ENCODE measurements around the gene MAP3K10. TPM values are rescaled to one million over a fixed set of nuclear protein-coding genes. Genes with fewer than 3 reads are reported as not detected.

The MAP3K10 gene
- total RNA-seq, 1 donor from 2014 or later: 31.4 TPM

DNA sequence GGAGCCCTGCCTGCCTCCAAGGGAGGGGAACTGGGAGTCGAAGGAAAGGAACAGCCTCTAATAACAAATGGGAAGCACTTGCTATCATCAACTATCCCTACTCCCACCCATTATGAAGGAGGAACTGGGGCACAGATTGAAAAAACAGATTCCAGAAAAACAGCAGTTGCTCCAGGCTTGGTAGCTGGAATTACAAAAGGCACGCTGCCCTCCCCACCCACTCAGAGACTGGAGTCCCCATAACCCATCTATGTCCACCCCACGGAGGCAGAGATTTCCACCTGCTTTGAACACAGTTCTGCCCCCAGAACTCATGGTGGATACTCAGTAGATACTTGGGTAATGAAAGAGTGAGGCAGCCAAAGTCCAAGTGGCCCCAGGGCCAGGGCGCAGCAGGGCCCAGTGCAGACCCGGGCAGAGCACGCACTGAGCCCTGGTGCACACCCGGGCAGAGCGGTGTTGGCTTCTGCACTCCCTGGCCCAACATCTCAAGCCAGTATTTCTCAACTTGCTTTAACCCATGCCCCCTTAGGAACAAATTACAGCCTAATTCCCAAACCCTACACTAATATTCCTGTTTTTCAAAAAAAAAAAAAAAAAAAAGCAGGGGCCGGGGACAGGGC is 54.4 kb downstream of the MAP3K10 start:
- no peak for FAIRE-seq
- DNase-seq (ENCODE audit: low spot score in 2 of 2): no peak

DNA sequence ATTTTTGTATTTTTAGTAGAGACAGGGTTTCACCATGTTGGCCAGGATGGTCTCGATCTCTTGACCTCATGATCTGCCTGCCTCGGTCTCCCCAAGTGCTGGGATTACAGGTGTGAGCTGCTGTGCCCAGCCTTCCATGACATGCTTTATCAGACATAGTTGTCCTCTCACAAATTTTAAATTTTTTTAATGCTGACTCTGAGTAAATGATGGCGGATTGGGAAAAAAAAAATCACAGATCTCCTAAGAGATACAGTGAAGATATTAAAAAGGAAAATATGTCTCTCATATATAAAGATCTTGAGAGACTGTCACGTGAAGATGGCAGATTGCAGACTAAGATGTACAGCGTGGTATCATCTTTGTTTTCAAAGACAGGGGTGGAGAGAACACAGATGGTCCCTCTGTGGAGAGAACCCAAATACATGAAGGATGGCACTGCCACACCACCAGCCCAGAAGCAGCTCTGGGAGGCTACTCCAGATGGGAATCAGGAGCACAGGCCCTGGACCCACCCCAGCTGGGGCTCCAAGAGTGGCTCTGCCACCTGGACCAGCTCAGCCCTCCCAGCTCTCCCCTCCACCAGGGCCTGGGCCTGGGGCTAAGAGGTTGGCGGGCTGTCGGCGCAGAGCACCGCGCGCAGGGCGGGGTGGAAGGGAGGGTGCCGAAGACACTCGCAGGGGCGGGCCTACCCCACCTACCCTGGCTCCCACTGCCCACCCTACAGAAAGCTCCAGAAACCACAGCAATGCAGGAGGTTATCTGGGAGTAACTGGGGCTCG is 55.3 kb downstream of the MAP3K10 start:
- FAIRE-seq (no peak), DNase-seq (ENCODE audit: low spot score in 2 of 2) (no peak)

DNA sequence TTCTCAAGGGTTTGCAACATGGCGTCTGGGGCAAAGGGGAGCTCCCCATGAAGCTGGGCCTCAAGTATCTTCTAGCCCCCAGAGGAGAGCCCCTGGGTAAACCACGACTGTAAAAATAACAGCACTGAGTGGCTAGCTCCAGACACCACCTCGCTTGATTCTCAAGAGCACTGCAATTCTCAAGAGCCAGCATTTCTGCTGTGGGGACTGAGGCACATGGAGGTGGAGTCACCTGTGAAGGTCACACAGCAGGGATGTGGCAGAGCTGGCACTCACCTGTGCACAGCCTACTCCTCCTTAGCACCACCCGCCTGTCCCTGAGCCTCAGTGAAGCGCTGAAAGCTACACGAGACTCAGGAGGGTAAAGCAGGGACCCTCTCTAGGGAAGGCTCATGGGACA is 56.0 kb downstream of the MAP3K10 start:
- DNase-seq (ENCODE audit: low spot score in 2 of 2) (no peak), FAIRE-seq (no peak)

DNA sequence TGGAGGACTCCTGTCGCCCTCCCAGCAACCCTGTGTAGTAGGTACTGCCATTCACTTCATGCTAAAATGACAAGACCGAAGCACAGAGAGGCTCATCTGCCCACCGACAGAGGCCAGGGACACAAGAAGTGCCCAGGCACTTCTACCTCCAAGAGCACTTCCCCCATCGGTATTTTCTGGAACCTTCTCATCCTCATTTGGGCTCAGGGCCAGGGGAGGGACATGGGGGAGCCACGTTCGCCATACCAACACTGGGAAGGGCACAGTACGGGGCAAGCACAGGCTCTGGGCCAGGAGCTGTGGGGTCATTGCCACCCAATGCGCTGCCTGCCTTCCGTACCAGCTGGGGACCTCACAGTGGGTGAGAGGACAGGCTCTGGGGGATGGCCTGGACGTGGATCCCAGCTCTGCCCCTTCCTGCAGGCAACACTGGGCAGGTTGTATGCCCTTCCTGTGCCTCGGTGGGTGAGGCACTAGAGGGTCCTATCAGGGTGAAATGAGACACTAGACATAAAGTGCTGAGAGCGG is 56.6 kb downstream of the MAP3K10 start:
- DNase-seq (ENCODE audit: low spot score in 2 of 2) (no peak), FAIRE-seq (no peak)

DNA sequence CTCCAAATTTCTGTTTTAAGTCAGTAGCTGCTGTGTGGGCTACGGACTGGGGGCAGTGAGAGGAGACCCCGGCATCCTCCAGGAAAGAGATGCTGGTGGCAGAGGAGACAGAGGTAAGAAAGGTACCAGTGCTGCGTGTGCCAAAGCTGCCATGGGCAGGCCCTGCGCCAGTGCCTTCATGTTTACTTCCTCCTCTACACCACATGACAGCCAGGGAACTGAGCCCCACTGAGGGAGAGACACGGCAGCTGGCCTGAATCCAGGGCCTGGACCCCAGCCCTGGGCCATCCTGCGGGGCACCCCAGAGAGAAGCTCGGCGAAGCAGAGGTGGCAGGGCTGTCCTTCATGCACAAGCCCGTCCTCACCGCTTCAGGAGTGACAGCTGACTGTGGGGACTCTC is 58.0 kb downstream of the MAP3K10 start:
- no peak for DNase-seq (ENCODE audit: low spot score in 2 of 2)
- no peak for FAIRE-seq

DNA sequence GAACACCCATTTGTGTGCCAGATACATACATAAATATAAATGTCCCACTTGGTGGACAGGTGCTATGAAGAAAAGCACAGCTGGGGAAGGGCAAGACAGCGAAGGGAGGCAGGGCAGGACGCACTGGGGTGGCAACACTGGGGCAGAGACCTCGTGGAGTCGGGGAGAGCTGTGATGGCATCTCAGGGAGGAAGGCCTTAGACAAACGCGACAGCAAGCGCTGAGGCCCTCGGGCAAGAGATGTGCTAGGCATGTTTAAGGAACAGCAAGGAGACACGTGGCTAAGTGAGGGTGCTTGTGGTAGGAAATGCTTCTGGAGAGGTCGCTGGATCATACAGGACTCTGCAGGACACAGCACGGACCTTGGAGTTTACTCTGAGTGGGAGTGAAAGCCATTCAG is 58.6 kb downstream of the MAP3K10 start:
- FAIRE-seq: no peak
- no peak for DNase-seq (ENCODE audit: low spot score in 2 of 2)

DNA sequence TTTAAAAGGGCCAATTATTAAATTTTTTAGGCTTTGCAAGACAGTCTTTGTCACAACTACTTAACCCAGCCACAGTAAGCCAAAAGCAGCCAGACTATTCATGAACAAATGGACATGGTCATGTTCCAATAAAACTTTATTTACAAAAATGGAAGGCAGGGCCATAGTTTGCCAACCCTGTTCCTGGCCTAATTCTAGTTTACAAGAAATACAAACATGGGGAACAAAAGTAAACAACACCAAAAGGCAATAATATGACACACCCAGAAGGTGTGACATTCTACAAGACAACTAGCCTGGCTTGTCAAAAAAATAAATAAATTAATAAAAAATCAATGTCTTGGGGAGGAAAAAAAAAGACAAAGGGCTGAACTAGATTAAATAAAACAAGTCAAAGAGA is 60.0 kb downstream of the MAP3K10 start:
- DNase-seq (ENCODE audit: low spot score in 2 of 2) (no peak), FAIRE-seq (no peak)

DNA sequence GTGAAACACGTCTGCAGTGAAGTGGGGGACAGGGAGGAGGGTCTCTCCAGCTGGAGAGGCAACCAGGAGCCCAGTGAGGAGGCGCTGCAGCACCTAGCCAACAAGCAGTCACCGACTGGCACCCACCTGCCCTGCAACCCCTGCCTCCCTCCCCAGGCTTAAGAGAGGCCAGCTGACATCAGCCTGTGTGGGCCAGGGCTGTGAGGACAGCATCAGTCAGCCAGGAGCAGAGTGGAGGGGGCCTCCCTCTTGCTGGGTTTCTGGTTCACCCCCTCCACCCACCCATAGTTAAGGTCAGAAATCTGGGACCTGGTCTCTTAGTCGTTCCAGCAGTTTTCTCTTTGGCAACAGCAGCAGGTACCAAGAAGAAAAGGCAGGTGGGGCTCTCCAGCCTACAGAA is 60.8 kb downstream of the MAP3K10 start:
- DNase-seq (ENCODE audit: low spot score in 2 of 2) (no peak), FAIRE-seq (no peak)

DNA sequence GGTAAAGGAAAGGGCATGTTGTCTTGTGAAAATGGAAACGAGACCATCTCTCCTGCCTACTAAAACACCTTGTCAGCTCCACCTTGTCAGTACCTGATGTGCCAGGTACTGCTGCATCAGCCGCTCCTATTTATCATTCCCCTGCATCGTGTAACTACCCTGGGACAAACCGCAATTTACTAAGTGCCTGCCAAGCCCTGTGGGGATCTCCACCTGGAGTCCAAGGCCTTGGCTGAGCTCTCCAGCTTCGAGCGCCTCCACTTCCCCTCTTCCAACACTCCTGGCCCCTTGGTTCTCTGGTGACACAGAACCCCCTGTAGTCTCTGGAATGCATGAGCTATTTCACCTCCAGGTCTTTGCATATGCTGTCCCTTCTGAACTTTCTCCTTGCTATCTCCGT is 61.2 kb downstream of the MAP3K10 start:
- FAIRE-seq (no peak), DNase-seq (ENCODE audit: low spot score in 2 of 2) (no peak)

DNA sequence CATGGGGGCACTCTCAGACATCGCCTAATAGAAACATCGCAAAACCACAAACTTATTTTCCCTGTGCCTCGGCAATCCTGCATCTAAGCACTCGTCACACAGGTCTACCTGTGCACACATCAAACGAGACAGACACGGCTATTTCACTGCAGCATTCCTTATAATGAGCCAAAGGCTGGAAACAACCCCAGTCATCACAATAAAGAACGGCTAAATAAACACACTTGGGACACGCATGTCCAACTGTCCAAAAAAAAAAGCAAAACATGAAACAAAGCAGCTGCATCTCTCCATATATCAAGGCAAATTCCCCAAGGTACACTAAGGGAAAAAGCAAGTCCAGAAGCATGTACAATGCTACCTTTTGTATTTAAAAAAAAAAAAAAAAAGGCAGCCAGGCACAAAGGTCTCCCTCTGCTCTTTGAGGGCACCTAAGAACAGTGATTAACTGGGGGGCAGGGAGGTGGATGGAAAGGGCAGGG is 62.4 kb downstream of the MAP3K10 start:
- DNase-seq (ENCODE audit: low spot score in 2 of 2) (no peak), FAIRE-seq (no peak)

DNA sequence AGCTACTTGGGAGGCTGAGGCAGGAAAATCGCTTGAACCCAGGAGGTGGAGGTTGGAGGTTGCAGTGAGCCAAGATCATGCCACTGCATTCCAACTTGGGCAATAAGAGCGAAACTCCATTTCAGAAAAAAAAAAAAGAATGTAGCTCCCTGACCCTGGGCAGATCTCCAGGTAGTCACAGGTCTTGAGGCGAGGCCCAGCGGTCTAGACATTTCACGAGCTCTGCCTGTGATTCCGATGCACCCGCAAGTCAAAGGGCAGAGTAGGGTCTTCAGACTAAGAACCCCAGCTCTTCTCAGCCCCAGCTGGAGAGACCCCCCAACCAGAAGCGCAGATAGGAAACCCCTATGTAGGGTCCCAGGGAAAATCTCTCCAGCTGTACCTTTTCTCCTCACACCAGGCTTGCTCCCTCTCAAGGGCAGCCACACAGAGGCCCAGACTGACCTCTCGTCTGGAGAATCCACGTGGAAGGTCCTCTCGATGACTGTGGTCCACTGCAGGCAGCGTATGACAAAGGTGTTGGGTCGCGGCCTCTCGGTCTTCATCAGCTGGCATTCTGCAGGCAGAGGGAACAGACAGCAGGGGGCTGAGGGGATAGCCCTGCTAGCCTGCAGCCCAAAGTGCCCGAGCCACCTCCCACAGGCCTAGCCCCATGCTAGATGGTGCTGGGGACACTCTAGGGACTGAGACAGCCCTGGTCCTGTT is 63.6 kb downstream of the MAP3K10 start:
- no peak for FAIRE-seq
- no peak for DNase-seq (ENCODE audit: low spot score in 2 of 2)

DNA sequence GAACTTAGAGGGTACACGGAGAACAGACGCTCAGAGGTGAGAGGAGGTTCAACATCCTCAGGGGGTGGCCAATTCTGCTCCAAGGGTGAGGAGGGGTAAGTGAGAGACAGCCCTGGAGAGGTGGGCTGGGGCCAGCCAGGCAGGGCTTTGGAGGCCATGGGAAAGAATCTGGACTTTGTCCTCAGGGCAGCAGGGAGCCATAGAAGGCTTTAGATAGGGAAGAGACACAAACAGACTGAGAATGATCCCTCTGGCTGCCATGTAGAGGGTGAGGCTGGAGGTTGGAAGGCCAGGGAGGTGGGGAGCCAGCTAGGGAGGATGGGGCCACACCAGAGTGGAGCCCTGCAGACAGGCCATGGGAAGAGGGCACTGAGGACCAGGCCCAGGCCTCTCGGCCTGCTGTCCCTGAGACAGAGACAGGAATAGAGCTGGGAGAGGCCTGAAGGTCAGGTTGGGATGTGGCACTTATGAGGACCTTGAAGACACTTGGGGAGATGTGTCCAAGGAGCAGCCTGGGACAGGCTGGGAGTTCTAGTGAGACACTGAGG is 64.5 kb downstream of the MAP3K10 start:
- DNase-seq (ENCODE audit: low spot score in 2 of 2): no peak
- no peak for FAIRE-seq

DNA sequence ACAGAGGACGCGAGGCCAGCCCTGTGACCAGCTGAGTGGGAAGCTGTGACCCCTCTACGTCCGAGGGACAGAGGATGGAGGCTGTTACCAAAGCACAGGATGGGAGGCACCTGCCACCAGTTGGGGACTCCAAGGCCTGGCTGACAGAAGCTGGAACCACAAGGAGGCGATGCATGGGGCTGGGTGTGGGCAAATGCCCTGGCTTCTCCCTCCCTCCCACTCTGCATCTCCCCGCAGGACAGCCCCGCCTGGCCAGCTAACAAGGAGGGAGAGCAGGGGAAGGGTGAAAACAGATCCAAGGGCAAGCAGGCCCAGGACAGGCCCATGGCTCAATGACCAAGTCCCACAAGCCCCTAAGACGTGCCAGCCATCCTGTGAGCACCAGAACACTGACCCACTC is 65.3 kb downstream of the MAP3K10 start:
- FAIRE-seq (no peak), DNase-seq (ENCODE audit: low spot score in 2 of 2) (no peak)

DNA sequence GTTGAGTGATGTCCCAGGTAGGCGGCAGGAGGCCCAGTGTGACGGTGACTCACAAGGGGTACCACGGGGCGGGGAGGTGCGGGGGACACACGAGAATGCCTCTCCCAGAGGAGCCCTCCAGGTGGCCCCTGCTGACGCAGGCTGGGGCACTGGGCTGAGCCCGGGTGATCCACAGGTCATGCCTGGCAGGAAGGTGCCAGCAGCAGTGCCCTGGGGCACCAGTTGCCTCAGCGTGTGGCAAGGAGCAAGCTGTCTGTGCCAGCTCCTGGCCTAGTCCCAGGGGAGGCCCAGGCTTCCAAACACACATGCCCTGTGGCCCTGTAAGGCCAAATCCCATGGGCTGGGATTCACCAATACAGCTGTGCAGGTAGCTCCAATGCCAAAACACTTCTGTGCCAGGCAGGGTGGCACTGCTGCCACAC is 65.9 kb downstream of the MAP3K10 start:
- no peak for FAIRE-seq
- no peak for DNase-seq (ENCODE audit: low spot score in 2 of 2)

DNA sequence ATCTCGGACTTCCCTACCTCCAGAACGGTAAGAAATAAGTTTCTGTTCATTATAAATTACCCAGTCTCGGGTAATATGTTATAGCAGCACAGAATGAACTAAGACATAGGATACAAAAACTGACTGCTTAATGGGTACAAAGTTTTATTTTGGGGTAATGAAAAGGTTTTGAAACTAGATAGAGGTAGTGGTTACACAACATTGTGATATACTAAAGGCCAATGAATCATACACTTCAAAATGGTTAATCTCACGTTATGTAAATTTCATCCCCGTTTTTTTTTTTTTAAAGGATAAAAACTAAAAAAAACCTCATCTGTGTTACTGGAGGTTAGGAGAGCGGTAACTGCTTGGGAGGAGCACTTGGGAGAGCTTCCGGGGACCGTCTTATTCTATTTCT is 70.4 kb downstream of the MAP3K10 start:
- FAIRE-seq (no peak), DNase-seq (ENCODE audit: low spot score in 2 of 2) (no peak)

DNA sequence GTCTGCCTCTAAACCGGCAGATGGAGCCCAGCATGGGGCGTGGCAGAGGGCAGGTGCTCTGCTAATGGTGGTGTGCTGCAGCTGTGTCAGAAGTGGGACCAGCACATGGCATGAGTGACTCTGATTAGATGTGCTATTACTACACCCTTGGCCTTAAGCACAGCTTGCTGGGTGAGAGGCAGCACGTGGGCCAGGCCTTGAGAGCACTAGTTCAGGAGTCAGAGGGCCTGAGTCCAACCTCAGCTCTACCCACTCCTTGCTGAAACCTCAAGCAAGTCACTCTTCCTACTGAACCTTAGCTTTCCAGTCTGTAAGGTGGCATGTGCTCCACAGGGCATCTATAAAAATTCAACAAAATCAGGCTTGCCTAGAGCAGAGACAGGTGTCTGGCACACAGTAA is 71.2 kb downstream of the MAP3K10 start:
- no peak for FAIRE-seq
- DNase-seq (ENCODE audit: low spot score in 2 of 2): no peak

DNA sequence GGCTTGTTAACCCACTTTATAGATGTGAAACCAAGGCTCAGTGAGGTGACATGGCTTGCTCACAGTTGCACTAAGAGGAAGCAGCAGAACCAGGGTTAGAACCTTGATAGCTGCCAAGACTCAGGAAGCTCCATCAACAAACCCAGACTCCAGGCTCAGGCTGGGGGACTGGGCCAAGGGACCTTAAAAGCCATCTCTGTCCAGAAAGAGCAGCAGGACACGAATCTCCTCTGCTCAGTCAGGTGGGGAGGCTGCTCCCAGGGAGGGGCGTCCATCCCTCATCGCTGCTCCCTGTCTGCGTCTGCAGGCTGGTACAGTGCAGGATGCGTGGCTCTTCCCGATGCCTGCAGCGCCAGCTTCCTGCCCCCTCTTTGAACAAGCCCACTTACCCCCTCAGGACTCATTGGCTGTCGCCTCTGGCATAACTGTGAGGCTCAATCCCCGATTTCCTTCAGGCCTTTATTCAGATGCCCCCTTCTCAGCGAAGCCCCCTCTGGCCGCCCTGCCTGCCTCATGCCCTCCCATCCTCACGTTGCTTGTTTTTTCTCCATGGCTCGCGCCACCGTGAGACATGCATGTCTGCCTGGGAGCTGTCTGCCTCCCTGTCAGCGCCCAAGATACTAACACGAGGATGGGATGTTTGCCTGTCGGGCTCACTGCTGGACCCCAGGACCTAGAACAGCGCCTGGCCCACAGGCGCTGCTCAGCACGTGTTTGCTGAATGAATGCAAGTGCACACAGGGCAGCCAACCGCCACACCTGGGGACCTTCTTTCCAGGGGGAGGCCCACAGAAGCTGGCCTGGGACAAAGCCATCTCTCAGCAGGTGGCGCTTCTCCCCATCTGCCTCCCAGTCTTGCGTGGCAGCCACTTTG is 72.5 kb downstream of the MAP3K10 start:
- FAIRE-seq (no peak), DNase-seq (ENCODE audit: low spot score in 2 of 2) (no peak)

DNA sequence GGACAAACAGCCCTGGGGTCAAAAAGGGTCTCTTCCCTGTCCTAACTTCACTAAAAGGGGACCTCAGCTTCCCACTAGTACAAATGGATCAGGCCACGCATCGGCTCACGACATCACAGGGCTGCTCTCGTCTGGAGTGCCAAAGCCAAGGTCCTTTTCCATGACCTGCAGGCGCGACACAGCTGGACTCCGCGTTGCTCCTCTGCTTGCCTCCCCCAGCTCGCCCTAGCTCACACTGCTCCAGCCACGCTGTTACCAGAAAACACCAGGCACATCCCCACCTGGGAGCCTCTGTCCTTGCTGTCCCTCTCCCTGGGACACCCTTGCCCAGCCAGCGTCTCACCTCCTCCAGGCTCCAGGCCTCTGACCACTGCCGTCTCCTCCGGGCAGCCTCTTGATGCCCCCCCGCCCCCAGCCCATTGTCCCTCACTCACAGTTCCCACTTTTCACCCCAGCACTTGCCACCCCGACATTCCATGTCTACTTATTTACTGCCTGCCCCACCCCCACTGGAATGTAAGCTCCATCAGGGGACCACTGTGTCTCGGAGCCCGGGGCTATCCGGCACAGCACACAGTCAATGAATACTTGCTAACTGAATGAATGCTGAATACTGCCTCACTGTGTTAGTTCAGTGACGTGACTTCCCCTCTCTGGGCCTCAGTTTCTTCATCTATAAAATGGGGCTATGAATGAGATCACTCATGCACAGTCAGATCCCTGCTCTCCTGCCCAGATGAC is 73.3 kb downstream of the MAP3K10 start:
- FAIRE-seq (no peak), DNase-seq (ENCODE audit: low spot score in 2 of 2) (no peak)
